ENCODE results near the gene FBXO31.

FBXO31 gene

GRCh38 chr16:87279094-87279658 is 104.4 kb downstream of the FBXO31 start:
- Histone ChIP-seq H3K4me3 (replicated peaks; ENCODE audit: insufficient read depth, low read length) (no peak overlapping the region), H3K27ac (replicated peaks) (no peak overlapping the region), H3K27me3 (ENCODE audit: insufficient read depth, poor library complexity, severe bottlenecking) (no peaks in the 10 kb centered on the region)
- TF ChIP-seq REST (IDR thresholded peaks at IDR 0.05; ENCODE audit: insufficient replicate concordance, low read depth): no peak
- no peak for TF ChIP-seq SPI1 (IDR thresholded peaks at IDR 0.05; ENCODE audit: borderline replicate concordance, low read depth)
- no peak for TF ChIP-seq CTCF (IDR thresholded peaks at IDR 0.05; ENCODE audit: insufficient read depth, low read length)
- TF ChIP-seq GABPA (IDR thresholded peaks at IDR 0.05; ENCODE audit: low read depth): no peak
- no peak for TF ChIP-seq POLR2AphosphoS5 (IDR thresholded peaks at IDR 0.05; ENCODE audit: low read depth)
- no peak for DNase-seq (ENCODE audit: low read depth in 1 of 2, low spot score in 1 of 2)

GRCh38 chr16:87278191-87279093 is 105.1 kb downstream of the FBXO31 start:
- no peaks in the 10 kb centered on the region for H3K27me3 ChIP-seq (ENCODE audit: insufficient read depth, poor library complexity, severe bottlenecking)
- TF ChIP-seq GABPA (IDR thresholded peaks at IDR 0.05; ENCODE audit: low read depth) (no peak), POLR2AphosphoS5 (IDR thresholded peaks at IDR 0.05; ENCODE audit: low read depth) (no peak), REST (IDR thresholded peaks at IDR 0.05; ENCODE audit: insufficient replicate concordance, low read depth) (no peak), CTCF (IDR thresholded peaks at IDR 0.05; ENCODE audit: insufficient read depth, low read length) (peak; percentile 35)
- H3K27ac ChIP-seq (replicated peaks): no peak overlapping the region
- H3K4me3 ChIP-seq (replicated peaks; ENCODE audit: insufficient read depth, low read length): no peak overlapping the region
- peak in 1 of 2 experiments; percentile 56 for DNase-seq (ENCODE audit: low read depth in 1 of 2, low spot score in 1 of 2)
